Left lung (tissue), 10 donors: ENCODE data around the gene TWNK. TPM values are rescaled to one million over a fixed set of nuclear protein-coding genes. Genes with fewer than 3 reads are reported as not detected.

Experiments used
- ATAC-seq: fragments of 200-7000 bp; cut with Tn5 transposase; one replicate; pipeline ENCODE4 v1.9.1; 2020; ENCODE audit warnings: moderate library complexity
- DNase-seq, 4 donors: peaks; one replicate each; pipeline ENCODE4 v3.0.0-alpha.2; 2013 to 2020
- H3K27ac ChIP-seq, 2 donors: fragments of 200-600 bp; sonication (generic) in 1 of 2; one replicate each; pipeline versions ENCODE4 v1.5.0 to v1.8.0; 2020 to 2021
- H3K27me3 ChIP-seq, 2 donors: fragments of 200-600 bp; sonication (generic) in 1 of 2; one replicate each; pipeline versions ENCODE4 v1.5.0 to v1.8.0; 2020 to 2021
- H3K36me3 ChIP-seq, 2 donors: fragments of 200-600 bp; sonication (generic) in 1 of 2; one replicate each; pipeline versions ENCODE4 v1.5.0 to v1.8.0; 2020 to 2021
- H3K4me1 ChIP-seq, 2 donors: fragments of 200-600 bp; one replicate each; pipeline ENCODE4 v1.8.0; 2021
- H3K4me3 ChIP-seq, 2 donors: fragments of 200-600 bp; sonication (generic) in 1 of 2; one replicate each; pipeline versions ENCODE4 v1.5.0 to v1.8.0; 2020 to 2021; ENCODE audit warnings: mild to moderate bottlenecking in 1 of 2
- H3K9me3 ChIP-seq, 2 donors: fragments of 200-600 bp; sonication (generic) in 1 of 2; one replicate each; pipeline versions ENCODE4 v1.5.0 to v1.8.0; 2020 to 2021
- intact Hi-C, 2 donors: fragments of 100-400 bp; cut with DNase I; formaldehyde crosslinking; loops; one replicate each; pipeline versions ENCODE4 v1.11.2 to v1.14.2; 2022
- polyA plus RNA-seq, 6 donors: library from polyadenylated mRNA; unstranded; fragments of 120-200 nt; gene quantifications; one replicate each; pipeline ENCODE4 v1.2.1, GENCODE V29; 2013; ENCODE audit not compliant: insufficient read length in 6 of 6
- total RNA-seq, 2 donors: library from RNA; stranded (reverse); fragmentation: NEBNext Ultra II Directional; extraction: Animal tissue kit (Norgen Biotek cat#: 25700); gene quantifications; one replicate each; pipeline ENCODE4 v1.2.1, GENCODE V29; 2021
- TF ChIP-seq, protein P1 (sequence below), 2 donors: fragments of 200-600 bp; sonication (generic) in 1 of 2; IDR thresholded peaks; one replicate each; pipeline versions ENCODE4 v1.5.0 to v1.8.0; 2021; ENCODE audit warnings: antibody characterized with exemption in 2 of 2
- donor health status: DM: no; HTN: yes; CAD: no.
- donor health status: DM: no; HTN: no; CAD: no.

Gene TWNK
- total and polyA plus RNA-seq, 8 donors = 3.4 to 12.5 (median 10.3) TPM

DNA sequence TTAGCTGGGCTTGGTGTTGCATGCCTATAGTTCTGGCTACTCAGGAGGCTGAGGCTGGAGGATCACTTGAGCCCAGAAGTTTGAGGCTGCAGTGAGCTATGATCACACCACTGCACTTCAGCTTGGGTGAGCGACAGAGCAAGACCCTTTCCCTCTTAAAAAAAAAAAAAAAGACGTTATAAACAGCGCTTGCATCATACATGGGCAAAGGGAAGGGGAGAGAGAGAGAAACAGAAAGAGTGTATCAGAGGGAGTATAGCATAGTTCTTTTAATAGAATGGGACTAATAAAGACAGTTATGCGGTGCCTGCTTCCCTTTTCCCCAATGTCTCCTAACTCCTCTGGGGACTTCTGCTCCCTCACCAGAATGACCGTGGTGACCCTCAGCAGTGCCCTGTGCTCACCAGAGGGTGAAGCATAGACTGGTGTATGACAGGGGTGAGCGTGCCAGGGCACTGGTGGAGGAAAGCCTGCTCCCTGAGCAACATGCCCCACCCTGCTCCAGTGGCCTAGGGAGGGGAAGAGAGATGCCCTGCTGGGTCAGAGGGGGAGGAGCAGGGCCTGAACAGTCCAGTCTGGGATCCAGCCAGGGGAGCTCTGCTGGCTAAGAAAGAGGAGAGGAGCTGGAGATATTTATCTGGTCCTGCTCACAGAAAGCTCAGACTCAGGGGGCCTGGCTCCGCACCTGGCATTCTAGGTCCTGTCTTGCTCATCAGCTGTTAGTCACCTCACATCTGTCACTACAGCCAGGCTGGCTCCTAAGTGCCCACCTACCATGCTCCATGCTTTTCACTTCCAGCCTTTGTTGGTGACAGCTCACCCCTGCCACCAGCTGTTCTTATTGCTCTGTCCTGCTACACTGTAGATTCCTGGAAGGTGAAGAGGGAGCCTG lies 41.3 kb downstream of the TWNK start:
- TF ChIP-seq, protein P1, sequence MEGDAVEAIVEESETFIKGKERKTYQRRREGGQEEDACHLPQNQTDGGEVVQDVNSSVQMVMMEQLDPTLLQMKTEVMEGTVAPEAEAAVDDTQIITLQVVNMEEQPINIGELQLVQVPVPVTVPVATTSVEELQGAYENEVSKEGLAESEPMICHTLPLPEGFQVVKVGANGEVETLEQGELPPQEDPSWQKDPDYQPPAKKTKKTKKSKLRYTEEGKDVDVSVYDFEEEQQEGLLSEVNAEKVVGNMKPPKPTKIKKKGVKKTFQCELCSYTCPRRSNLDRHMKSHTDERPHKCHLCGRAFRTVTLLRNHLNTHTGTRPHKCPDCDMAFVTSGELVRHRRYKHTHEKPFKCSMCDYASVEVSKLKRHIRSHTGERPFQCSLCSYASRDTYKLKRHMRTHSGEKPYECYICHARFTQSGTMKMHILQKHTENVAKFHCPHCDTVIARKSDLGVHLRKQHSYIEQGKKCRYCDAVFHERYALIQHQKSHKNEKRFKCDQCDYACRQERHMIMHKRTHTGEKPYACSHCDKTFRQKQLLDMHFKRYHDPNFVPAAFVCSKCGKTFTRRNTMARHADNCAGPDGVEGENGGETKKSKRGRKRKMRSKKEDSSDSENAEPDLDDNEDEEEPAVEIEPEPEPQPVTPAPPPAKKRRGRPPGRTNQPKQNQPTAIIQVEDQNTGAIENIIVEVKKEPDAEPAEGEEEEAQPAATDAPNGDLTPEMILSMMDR (IDR thresholded peaks at IDR 0.05) = no peak

DNA sequence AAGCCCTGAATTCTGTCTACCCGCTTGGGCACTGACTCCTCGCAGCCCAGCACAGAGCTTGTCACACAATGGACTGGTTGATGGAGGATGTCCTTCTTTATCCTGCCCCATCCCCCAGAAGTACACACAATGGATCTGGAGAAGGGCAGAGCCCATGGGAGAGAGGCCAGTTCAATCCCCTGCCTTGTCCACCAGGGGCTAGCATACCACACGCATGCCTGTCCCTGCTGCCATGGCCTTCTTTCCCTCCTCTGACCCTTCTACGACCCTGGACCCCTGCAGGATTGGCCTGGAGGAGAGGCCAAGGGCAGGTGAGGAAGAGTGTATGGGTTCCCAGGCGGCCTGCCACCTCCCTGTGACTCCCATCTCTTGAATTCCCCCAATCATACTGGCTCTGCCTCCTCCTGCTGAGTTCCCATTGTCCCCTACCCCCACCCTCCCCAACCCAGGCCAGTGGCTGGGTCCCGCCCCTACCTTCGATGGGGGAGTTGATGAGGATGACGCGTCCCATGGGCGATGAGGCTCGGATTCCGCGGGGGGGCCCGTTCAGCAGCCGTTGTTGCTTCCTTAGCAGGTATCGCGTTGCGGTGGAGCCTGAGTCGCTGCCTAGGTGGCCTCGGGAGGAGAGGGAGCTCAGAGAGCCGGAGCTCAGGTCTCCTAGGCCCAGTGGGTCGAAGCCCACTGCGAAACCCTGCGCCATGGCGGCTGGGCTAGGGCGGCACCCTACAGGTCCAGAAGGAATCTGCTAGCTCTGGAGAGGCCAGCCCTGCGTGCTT lies 42.4 kb downstream of the TWNK start:
- Histone ChIP-seq H3K4me3 (no peak overlapping the region), H3K27ac (no peak overlapping the region), H3K36me3 (peaks cover 0 to 4% of the 10 kb centered on the region in 2 donors), H3K27me3 (peaks cover 4 to 21% of the 10 kb centered on the region in 2 donors), H3K4me1 (peaks cover 6 to 25% of the 10 kb centered on the region in 2 donors), H3K9me3 (no peaks in the 10 kb centered on the region)
- TF ChIP-seq, protein P1 (IDR thresholded peaks at IDR 0.05) = peak in 1 of 2 donors; percentile 12
- intact Hi-C loops = no loop called here
- DNase-seq (no peak), ATAC-seq (no peak)

More for the DNA sequence above, 41.3 kb downstream of the TWNK start:
- no peaks in the 10 kb centered on the region for H3K9me3 ChIP-seq
- no peaks in the 10 kb centered on the region for H3K36me3 ChIP-seq
- no peak overlapping the region for H3K4me3 ChIP-seq
- ATAC-seq (no peak), DNase-seq (no peak)
- no peak overlapping the region for H3K27ac ChIP-seq
- H3K27me3 ChIP-seq = peaks cover 4 to 21% of the 10 kb centered on the region in 2 donors
- peaks cover 6 to 21% of the 10 kb centered on the region in 2 donors for H3K4me1 ChIP-seq
- intact Hi-C loops = no loop called here

DNA sequence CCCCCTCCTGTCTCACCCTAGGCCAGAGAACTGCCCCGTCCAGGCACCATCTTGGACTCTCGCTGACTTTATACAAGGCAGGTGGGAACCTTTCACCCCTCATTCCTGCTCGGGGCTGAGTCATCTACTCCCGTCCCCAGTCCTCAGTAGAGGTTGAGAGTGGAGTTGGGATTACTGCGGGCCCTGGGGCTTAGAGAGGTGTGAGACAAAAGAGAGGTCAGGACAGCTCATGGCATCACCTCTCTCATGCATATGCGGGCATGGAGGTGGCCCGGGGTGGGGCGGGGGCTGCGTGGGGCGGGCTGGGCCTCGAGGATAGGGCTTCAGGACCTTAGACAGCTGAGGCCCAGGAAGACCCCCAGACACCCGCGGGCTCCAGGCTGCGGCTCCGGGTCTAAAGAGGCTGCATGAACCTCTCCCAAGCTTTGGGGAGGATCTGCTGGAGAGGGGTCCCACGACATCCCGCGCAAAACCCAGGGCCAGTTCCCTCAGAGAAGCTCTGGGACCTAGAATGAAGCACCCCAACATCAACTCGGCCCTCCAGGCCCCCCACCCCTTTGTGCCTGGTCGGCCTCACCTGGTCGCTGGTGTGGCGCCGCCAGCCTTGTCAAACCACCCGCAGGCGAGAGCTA lies 43.3 kb downstream of the TWNK start:
- Histone ChIP-seq H3K4me3 (peak overlapping the region; percentile 60 to 65), H3K4me1 (peaks cover 6 to 25% of the 10 kb centered on the region in 2 donors), H3K27ac (peak overlapping the region in 1 of 2 donors; percentile 93), H3K9me3 (no peaks in the 10 kb centered on the region), H3K27me3 (peaks cover 4 to 21% of the 10 kb centered on the region in 2 donors), H3K36me3 (peaks cover 0 to 13% of the 10 kb centered on the region in 2 donors)
- intact Hi-C loops = no loop called here
- ATAC-seq (no peak), DNase-seq (no peak)
- TF ChIP-seq, protein P1 (IDR thresholded peaks at IDR 0.05) = no peak

DNA sequence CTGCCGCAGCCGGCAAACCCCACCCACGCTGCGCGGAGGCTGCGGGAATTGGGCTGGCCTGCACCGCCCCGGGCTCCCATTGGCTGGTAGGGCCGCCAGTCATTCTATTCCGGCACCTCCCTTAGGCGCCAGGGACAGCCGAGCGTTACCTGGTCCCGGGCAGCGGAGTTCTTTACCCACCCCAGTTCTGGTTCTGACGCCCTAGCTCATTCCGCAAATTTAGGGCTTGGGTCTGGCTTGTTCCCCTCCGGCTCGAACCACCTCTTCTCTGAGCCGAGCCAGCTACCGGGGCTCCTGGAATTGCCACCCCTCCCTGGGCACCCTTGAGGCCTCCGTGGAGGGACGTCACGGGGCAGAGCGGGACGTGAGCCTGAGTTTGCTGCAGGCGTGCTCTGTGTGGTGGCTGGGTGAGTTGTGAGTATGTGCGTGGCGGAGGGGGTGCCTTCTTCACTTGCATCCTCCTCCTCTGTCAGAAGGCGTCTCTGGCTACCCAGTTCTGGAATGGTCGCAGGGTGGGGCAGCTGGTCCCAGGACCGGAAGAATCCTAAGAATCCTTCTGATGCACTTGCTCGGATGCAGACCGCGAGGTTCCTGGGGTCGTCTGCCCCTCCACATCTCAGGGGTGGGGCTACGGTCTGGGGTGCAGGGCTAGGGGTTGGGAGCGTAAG lies 43.9 kb downstream of the TWNK start, which contains the start of the genes PDZD7 and SFXN3:
Gene PDZD7, minus strand, starts transcription at position 2 of the 668 bp plus-strand sequence. CDS start 910 bp downstream, outside the sequence.
Gene SFXN3, plus strand, starts transcription at position 107 of the 668 bp plus-strand sequence. CDS start 3,461 bp downstream, outside the sequence.
- DNase-seq = peak; percentile 83 to 99 (median 94)
- Histone ChIP-seq H3K4me1 (peaks cover 6 to 25% of the 10 kb centered on the region in 2 donors), H3K4me3 (peak within 1 kb of the TSS; percentile 60 to 65), H3K27me3 (peaks cover 4 to 21% of the 10 kb centered on the region in 2 donors), H3K36me3 (peaks cover 0 to 19% of the 10 kb centered on the region in 2 donors), H3K27ac (peak within 1 kb of the TSS; percentile 93 to 95), H3K9me3 (no peaks in the 10 kb centered on the region)
- TF ChIP-seq, protein P1 (IDR thresholded peaks at IDR 0.05) = no peak
- peak; percentile 89 for ATAC-seq
- intact Hi-C loops = no loop called here
